NCI-H446 (cell line): ENCODE measurements around the gene VAMP1.
A peak's percentile ranks its signal among the peaks of the same experiment; 100 is the strongest.

ENCODE experiments used
- DNase-seq, 2 experiments: peaks; one replicate each; lab custom pipeline; 2025; lab: John Stamatoyannopoulos, UW

Gene VAMP1

GRCh38 chr12:6425590-6426531 is 44.6 kb downstream of the VAMP1 start:
- DNase-seq = peak in 1 of 2 experiments; percentile 35

- DNase-seq = no peak
Measured at GRCh38 chr12:6424866-6425265, 45.6 kb downstream of the VAMP1 start.

- no peak for DNase-seq
Measured at GRCh38 chr12:6424008-6424347, 46.5 kb downstream of the VAMP1 start.

GRCh38 chr12:6423267-6424007 is 47.0 kb downstream of the VAMP1 start:
- DNase-seq = peak; percentile 83 to 95

- no peak for DNase-seq
Measured at GRCh38 chr12:6420364-6420763, 50.1 kb downstream of the VAMP1 start.

GRCh38 chr12:6418796-6419195 is 51.7 kb downstream of the VAMP1 start:
- DNase-seq = no peak

GRCh38 chr12:6416596-6416995 is 53.9 kb downstream of the VAMP1 start:
- no peak for DNase-seq
